Epithelial cell of esophagus (primary cell): ENCODE measurements around the gene PITPNM3.

ENCODE experiments used
- DNase-seq: peaks from one replicate; pipeline ENCODE4 v3.0.0; 2010; ENCODE audit warnings: low read depth
- H3K4me3 ChIP-seq: 2 replicates; pipeline ENCODE4 v1.5.1; 2011; ENCODE audit warnings: mild to moderate bottlenecking, low read length, control low read depth
- CTCF ChIP-seq: IDR thresholded peaks from 2 replicates; pipeline ENCODE4 v1.5.1; 2011; ENCODE audit warnings: low read depth, mild to moderate bottlenecking, low read length, control low read depth, inconsistent platforms; ENCODE audit not compliant: insufficient read depth; ENCODE audit errors: missing control alignments

PITPNM3 gene

DNA sequence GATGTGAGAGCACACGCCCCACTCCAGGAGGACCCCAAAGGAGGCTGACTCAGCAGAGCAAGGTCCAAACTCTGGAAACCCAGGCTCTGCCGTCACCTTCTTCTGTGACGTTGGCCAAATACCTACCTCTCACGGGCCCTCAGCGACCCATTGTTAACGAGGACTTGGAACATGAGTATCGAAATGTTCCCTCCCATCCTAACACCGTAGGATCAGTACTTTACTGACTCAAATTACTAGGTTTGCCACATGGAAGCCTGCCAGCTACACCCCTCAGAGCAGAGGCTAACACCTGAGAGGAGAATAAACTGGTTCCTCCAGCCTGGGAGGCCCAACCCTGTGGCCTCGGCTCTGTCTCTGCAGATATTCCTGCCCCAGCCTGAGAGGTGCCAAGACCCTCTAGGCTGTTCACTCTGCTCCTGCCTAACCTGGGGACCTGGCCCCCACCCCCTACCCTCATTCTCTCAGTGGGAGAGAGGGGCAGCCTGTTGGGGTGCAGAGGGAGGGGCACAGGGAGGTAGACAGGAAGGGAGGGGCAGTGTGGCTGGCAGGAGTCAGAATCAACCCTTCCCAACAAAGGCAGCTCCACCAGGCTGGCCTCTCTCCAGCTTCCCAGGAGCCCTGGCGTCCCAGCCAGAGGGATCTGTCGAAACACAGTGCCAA, 4.4 kb downstream of the PITPNM3 start:
- H3K4me3 ChIP-seq = peak overlapping the region; percentile 28
- DNase-seq = peak; percentile 96
- no peak for TF ChIP-seq CTCF

- DNase-seq = peak; percentile 92
- H3K4me3 ChIP-seq = no peak overlapping the region
- TF ChIP-seq CTCF = no peak
Measured at GRCh38 chr17:6551356-6551755, 5.0 kb downstream of the PITPNM3 start.

DNA sequence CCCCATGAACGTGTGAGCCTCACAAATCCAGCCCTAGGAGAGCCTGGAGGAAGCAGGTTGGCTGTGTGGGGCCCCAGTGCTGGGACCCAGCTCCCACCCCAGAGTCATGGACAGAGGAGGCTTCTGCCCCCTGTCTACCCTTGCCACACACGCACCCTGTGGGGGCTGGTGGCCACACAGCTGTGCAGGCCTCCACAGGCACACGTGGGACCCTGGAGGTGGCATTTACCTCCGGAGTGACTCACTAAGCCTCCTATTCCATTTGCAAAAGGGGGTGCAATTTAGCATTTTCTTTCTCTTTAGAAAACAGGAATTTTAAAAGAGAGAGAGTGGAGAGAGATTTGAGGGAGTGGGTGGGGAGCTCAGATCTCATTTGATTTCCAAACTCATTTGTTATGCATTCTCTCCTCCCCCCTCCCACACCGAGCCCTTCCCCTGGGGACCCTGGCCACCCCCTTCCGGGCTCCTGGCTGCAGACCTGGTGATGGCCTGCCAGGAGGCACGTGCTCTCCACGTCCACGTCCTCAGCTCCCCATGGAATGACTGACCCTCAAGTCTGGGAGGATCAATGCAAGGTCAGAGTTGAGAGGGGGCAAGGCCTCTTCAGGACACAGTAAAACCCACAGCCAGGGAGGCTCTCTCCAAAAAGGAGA, 6.8 kb downstream of the PITPNM3 start:
- H3K4me3 ChIP-seq = no peak overlapping the region
- DNase-seq = no peak
- no peak for TF ChIP-seq CTCF

- no peak overlapping the region for H3K4me3 ChIP-seq
- no peak for TF ChIP-seq CTCF
- peak; percentile 53 for DNase-seq
Measured at GRCh38 chr17:6548578-6549330, 7.6 kb downstream of the PITPNM3 start.

- H3K4me3 ChIP-seq = no peak overlapping the region
- TF ChIP-seq CTCF = no peak
- no peak for DNase-seq
Measured at GRCh38 chr17:6548034-6548433, 8.3 kb downstream of the PITPNM3 start.

DNA sequence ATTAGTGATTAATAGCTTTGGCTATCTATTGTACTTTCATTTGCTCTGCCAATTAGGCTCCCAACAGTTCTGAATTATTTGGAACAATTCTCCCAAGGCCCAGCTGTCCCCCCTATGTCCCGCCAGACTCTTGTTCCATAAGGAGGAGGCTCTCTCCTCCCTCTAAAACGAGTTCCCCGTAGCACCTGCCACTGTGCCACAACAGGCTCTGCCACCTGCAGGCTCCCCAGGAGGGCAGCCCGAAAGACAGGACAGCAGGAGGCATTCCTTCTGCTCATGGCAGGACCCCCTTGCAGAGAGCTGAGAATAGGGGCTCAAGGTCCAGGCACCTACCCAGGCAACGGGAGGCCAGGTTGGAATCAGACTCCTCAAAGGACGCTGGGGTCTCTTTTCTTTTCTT, 9.0 kb downstream of the PITPNM3 start:
- no peak for TF ChIP-seq CTCF
- DNase-seq = no peak
- no peak overlapping the region for H3K4me3 ChIP-seq
